ENCODE results near the gene TCP11. TPM values are rescaled to one million over a fixed set of nuclear protein-coding genes. Genes with fewer than 3 reads are reported as not detected.
"Not testable (repeated sequence)": the region's sequence is repeated elsewhere in the genome, so short reads cannot be mapped to it uniquely, and the experiment has no call there.

The TCP11 gene
- total RNA-seq, 1 donor from 2014 or later: 0.43 TPM

- Histone ChIP-seq H3K27me3 (no peaks in the 10 kb centered on the region), H3K4me3 (peak overlapping the region in 1 of 2 donors; percentile 36), H3K27ac (no peak overlapping the region), H3K4me1 (peaks cover 0 to 4% of the 10 kb centered on the region in 2 donors), H3K9me3 (no peaks in the 10 kb centered on the region), H3K36me3 (no peaks in the 10 kb centered on the region)
- intact Hi-C loops (cut with DNase I): loop anchor here (1.0 to 5.0 kb wide), 3 partner anchors 78 to 253 kb away; partner anchors contain the start of genes ANKS1A and TAF11
- DNase-seq (ENCODE audit: low spot score in 2 of 2): no peak
- TF ChIP-seq CTCF (IDR thresholded peaks at IDR 0.05): no peak
Observed at GRCh38 chr6:35140639-35141006, 516 bp downstream of the TCP11 start.

GRCh38 chr6:35139924-35140638 is 1.1 kb downstream of the TCP11 start:
- DNase-seq (ENCODE audit: low spot score in 2 of 2): no peak

GRCh38 chr6:35139470-35139869 is 1.7 kb downstream of the TCP11 start:
- H3K27me3 ChIP-seq: no peaks in the 10 kb centered on the region
- no peak for TF ChIP-seq CTCF (IDR thresholded peaks at IDR 0.05)
- intact Hi-C loops (cut with DNase I): loop anchor here (5.0 kb wide), 1 partner anchor 47 kb away; no protein-coding TSS in a partner anchor
- H3K9me3 ChIP-seq: no peaks in the 10 kb centered on the region
- DNase-seq (ENCODE audit: low spot score in 2 of 2): no peak
- no peak overlapping the region for H3K27ac ChIP-seq
- no peaks in the 10 kb centered on the region for H3K36me3 ChIP-seq
- H3K4me3 ChIP-seq: no peak overlapping the region
- H3K4me1 ChIP-seq: peaks cover 0 to 4% of the 10 kb centered on the region in 2 donors

More at GRCh38 chr6:35139924-35140638, 1.1 kb downstream of the TCP11 start:
- no peak overlapping the region for H3K27ac ChIP-seq
- H3K4me1 ChIP-seq: peaks cover 0 to 4% of the 10 kb centered on the region in 2 donors
- H3K36me3 ChIP-seq: no peaks in the 10 kb centered on the region
- TF ChIP-seq CTCF (IDR thresholded peaks at IDR 0.05): peak; percentile 75 to 87 (median 84)
- intact Hi-C loops (cut with DNase I): loop anchor here (1.0 to 5.0 kb wide), 4 partner anchors 48 to 253 kb away; partner anchors contain the start of genes ANKS1A and TAF11
- no peak overlapping the region for H3K4me3 ChIP-seq
- no peaks in the 10 kb centered on the region for H3K27me3 ChIP-seq
- H3K9me3 ChIP-seq: no peaks in the 10 kb centered on the region

GRCh38 chr6:35138191-35138590 is 2.9 kb downstream of the TCP11 start:
- not testable (repeated sequence) for DNase-seq (ENCODE audit: low spot score in 2 of 2); H3K36me3 ChIP-seq
- intact Hi-C loops (cut with DNase I): loop anchor here (5.0 kb wide), 1 partner anchor 46 kb away; no protein-coding TSS in a partner anchor

GRCh38 chr6:35136185-35136584 is 5.0 kb downstream of the TCP11 start:
- H3K27ac ChIP-seq: no peak overlapping the region
- no peak overlapping the region for H3K4me3 ChIP-seq
- H3K9me3 ChIP-seq: no peaks in the 10 kb centered on the region
- TF ChIP-seq CTCF (IDR thresholded peaks at IDR 0.05): no peak
- intact Hi-C loops (cut with DNase I): loop anchor here (5.0 kb wide), 1 partner anchor 44 kb away; no protein-coding TSS in a partner anchor
- peaks cover 0 to 4% of the 10 kb centered on the region in 2 donors for H3K4me1 ChIP-seq
- no peak for DNase-seq (ENCODE audit: low spot score in 2 of 2)
- no peaks in the 10 kb centered on the region for H3K27me3 ChIP-seq
- no peaks in the 10 kb centered on the region for H3K36me3 ChIP-seq

More at GRCh38 chr6:35138191-35138590, 2.9 kb downstream of the TCP11 start:
- not testable (repeated sequence) for H3K27me3 ChIP-seq, H3K27ac ChIP-seq, H3K9me3 ChIP-seq, H3K4me1 ChIP-seq, H3K4me3 ChIP-seq

- TF ChIP-seq CTCF (IDR thresholded peaks at IDR 0.05): no peak
- Histone ChIP-seq H3K4me1 (no peaks in the 10 kb centered on the region), H3K4me3 (no peak overlapping the region), H3K9me3 (no peaks in the 10 kb centered on the region), H3K27ac (no peak overlapping the region), H3K27me3 (no peaks in the 10 kb centered on the region), H3K36me3 (no peaks in the 10 kb centered on the region)
- no peak for DNase-seq (ENCODE audit: low spot score in 2 of 2)
- intact Hi-C loops (cut with DNase I): no loop called here
Observed at GRCh38 chr6:35128496-35128895, 12.6 kb downstream of the TCP11 start.
